HCT116 (cell line): ENCODE measurements around the gene PNPO. TPM values are rescaled to one million over a fixed set of nuclear protein-coding genes. Genes with fewer than 3 reads are reported as not detected.

Source experiments
- ATAC-seq: fragments of 200-7000 bp; cut with Tn5 transposase; 2 replicates; pipeline ENCODE4 v1.9.1; 2020; ENCODE audit warnings: mild to moderate bottlenecking, moderate library complexity
- BruUV-seq: library from RNA; stranded (reverse); fragments of 400-500 nt; replicated peaks from 2 replicates; lab custom pipeline; 2021; lab: Mats Ljungman, UMichigan
- CTCF ChIA-PET: fragments of 300-600 bp; sonication (Branson Sonifier 250); formaldehyde crosslinking; loops from one replicate; lab custom pipeline; 2021; ENCODE audit warnings: antibody characterized with exemption; lab: Charles Lee
- POLR2A ChIA-PET: fragments of 300-600, 350-600 bp; sonication (Branson Sonifier 250); formaldehyde crosslinking; loops from one replicate; lab custom pipeline; 2021; ENCODE audit warnings: antibody characterized with exemption; lab: Charles Lee
- RAD21 ChIA-PET, 2 experiments: fragments of 300-600 bp; sonication (Branson Sonifier 250); formaldehyde crosslinking; loops; one replicate each; lab custom pipeline; 2023; ENCODE audit warnings: low total read pairs in 2 of 2; ENCODE audit not compliant: uncharacterized antibody in 2 of 2, unreplicated experiment in 2 of 2, low non-redundant PET in 1 of 2; lab: Charles Lee
- DNase-seq: peaks from one replicate; pipeline ENCODE4 v3.0.0-alpha.2; 2010; ENCODE audit warnings: low read depth, low spot score
- H2AFZ ChIP-seq: fragments of 200-600 bp; shearing (Covaris generic), sonication (generic); 2 replicates; pipeline ENCODE4 v1.6.1; 2017; ENCODE audit warnings: low read depth, mixed run types, mixed read lengths, antibody characterized with exemption, low read length; ENCODE audit not compliant: poor library complexity, severe bottlenecking
- H3K27ac ChIP-seq: 2 replicates; pipeline ENCODE4 v1.5.1; 2012; ENCODE audit warnings: low read depth, low read length
- H3K27me3 ChIP-seq: fragments of 200-600 bp; sonication (generic); 2 replicates; pipeline ENCODE4 v1.6.1; 2016; ENCODE audit warnings: mixed run types, low read length, mixed read lengths; ENCODE audit not compliant: insufficient read depth
- H3K36me3 ChIP-seq, 2 experiments: fragments of 200-500 bp in 1 of 2; fragments of 200-600 bp in 1 of 2; sonication (Bioruptor generic) in 1 of 2; sonication (generic) in 1 of 2; 2 replicates each; pipeline versions ENCODE4 v1.5.1 to v1.6.1; 2014 to 2016; ENCODE audit warnings: low read length in 2 of 2, inconsistent platforms in 1 of 2, mixed read lengths in 1 of 2, mixed run types in 1 of 2; ENCODE audit not compliant: insufficient read depth in 2 of 2, control insufficient read depth in 1 of 2
- H3K4me1 ChIP-seq, 2 experiments: fragments of 200-600 bp in 1 of 2; sonication (generic) in 1 of 2; 2 replicates each; pipeline versions ENCODE4 v1.5.1 to v1.6.1; 2012 to 2017; ENCODE audit warnings: low read length in 2 of 2, inconsistent platforms in 1 of 2, mild to moderate bottlenecking in 1 of 2, mixed read lengths in 1 of 2, mixed run types in 1 of 2, moderate library complexity in 1 of 2; ENCODE audit not compliant: insufficient read depth in 2 of 2, control insufficient read depth in 1 of 2
- H3K4me2 ChIP-seq: fragments of 200-600 bp; sonication (generic); 2 replicates; pipeline ENCODE4 v1.6.1; 2017; ENCODE audit warnings: mixed run types, low read length, mixed read lengths
- H3K4me3 ChIP-seq, 2 experiments: fragments of 200-600 bp in 1 of 2; sonication (generic) in 1 of 2; replicated peaks in 1 of 2; 2 replicates each; pipeline ENCODE4 v1.5.1; 2011 to 2016; ENCODE audit warnings: low read length in 2 of 2, control low read depth in 1 of 2, low read depth in 1 of 2, mild to moderate bottlenecking in 1 of 2, mixed read lengths in 1 of 2, mixed run types in 1 of 2
- H3K79me2 ChIP-seq: fragments of 200-600 bp; sonication (generic); 2 replicates; pipeline ENCODE4 v1.6.1; 2017; ENCODE audit warnings: mild to moderate bottlenecking, mixed run types, low read length, moderate library complexity, mixed read lengths; ENCODE audit not compliant: insufficient read depth
- H3K9ac ChIP-seq: fragments of 200-600 bp; sonication (generic); 2 replicates; pipeline ENCODE4 v1.6.1; 2016; ENCODE audit warnings: low read length, mixed read lengths
- H3K9me2 ChIP-seq: fragments of 200-600 bp; sonication (generic), shearing (Covaris generic); 2 replicates; pipeline ENCODE4 v1.6.1; 2017; ENCODE audit warnings: mixed run types, mild to moderate bottlenecking, moderate library complexity; ENCODE audit not compliant: insufficient read depth
- H3K9me3 ChIP-seq, 2 experiments: fragments of 200-500 bp in 1 of 2; fragments of 200-600 bp in 1 of 2; sonication (Bioruptor generic) in 1 of 2; sonication (generic) in 1 of 2; 2 replicates each; pipeline ENCODE4 v1.6.1; 2014 to 2017; ENCODE audit warnings: low read length in 2 of 2, mixed read lengths in 2 of 2, inconsistent platforms in 1 of 2, low read depth in 1 of 2, mild to moderate bottlenecking in 1 of 2, mixed run types in 1 of 2, moderate library complexity in 1 of 2; ENCODE audit not compliant: control insufficient read depth in 1 of 2, insufficient read depth in 1 of 2
- H4K20me1 ChIP-seq: fragments of 200-600 bp; sonication (generic), shearing (Covaris generic); 2 replicates; pipeline ENCODE4 v1.6.1; 2017; ENCODE audit warnings: mixed run types, mild to moderate bottlenecking, moderate library complexity; ENCODE audit not compliant: insufficient read depth
- CTCF ChIP-seq, 3 experiments: fragments of 200-600 bp in 1 of 3; sonication (generic) in 1 of 3; IDR thresholded peaks in 2 of 3; conservative IDR thresholded peaks in 1 of 3; 2 replicates each; pipeline ENCODE4 v1.5.1; 2012 to 2017; ENCODE audit warnings: low read depth in 2 of 3, low read length in 2 of 3, antibody characterized with exemption in 1 of 3, borderline replicate concordance in 1 of 3, control low read depth in 1 of 3, mild to moderate bottlenecking in 1 of 3, mixed read lengths in 1 of 3, mixed run types in 1 of 3, moderate library complexity in 1 of 3; ENCODE audit not compliant: insufficient read depth in 1 of 3
- POLR2A ChIP-seq: IDR thresholded peaks from 2 replicates; pipeline ENCODE4 v1.7.0; 2011; ENCODE audit warnings: borderline replicate concordance; ENCODE audit not compliant: insufficient read depth, insufficient read length; ENCODE audit errors: extremely low read depth
- RAD21 ChIP-seq: IDR thresholded peaks from 2 replicates; pipeline ENCODE4 v1.6.1; 2012; ENCODE audit warnings: low read depth, mild to moderate bottlenecking
- TCF7L2 ChIP-seq: IDR thresholded peaks from 2 replicates; pipeline ENCODE4 v1.7.0; 2011; ENCODE audit warnings: borderline replicate concordance, inconsistent platforms; ENCODE audit not compliant: insufficient read depth, insufficient read length; ENCODE audit errors: extremely low read depth
- YY1 ChIP-seq: IDR thresholded peaks from 2 replicates; pipeline ENCODE4 v1.6.1; 2011; ENCODE audit warnings: low read length, low read depth, moderate library complexity, mild to moderate bottlenecking; ENCODE audit not compliant: insufficient replicate concordance; ENCODE audit errors: extremely low read depth
- ZNF274 ChIP-seq: fragments of 200-500 bp; sonication (Bioruptor generic); IDR thresholded peaks from 2 replicates; pipeline ENCODE4 v1.6.1; 2014; ENCODE audit warnings: mild to moderate bottlenecking, low read depth, low read length, inconsistent platforms
- intact Hi-C: fragments of 100-400 bp; cut with micrococcal nuclease; formaldehyde crosslinking; loops from 2 replicates; pipeline ENCODE4 v1.10.0; 2022
- total RNA-seq: library from RNA; stranded (reverse); gene quantifications from one replicate; pipeline ENCODE4 v1.2.1, GENCODE V29; 2021; ENCODE audit not compliant: unreplicated experiment

PNPO gene
- total RNA-seq, 1 experiment from 2014 or later = 74.9 TPM

GRCh38 chr17:47924785-47925677 lies 16.3 kb upstream of the PNPO start:
- no peaks in the 10 kb centered on the region for H3K9me3 ChIP-seq
- ChIA-PET CTCF (interaction anchor here (1.3 kb wide), 1 partner anchor 22 kb away, joined by 3 read pairs; no protein-coding TSS in a partner anchor), POLR2A (no interaction called here), RAD21 (no interaction called here)
- no peaks in the 10 kb centered on the region for H4K20me1 ChIP-seq
- intact Hi-C loops = no loop called here
- DNase-seq (no peak), ATAC-seq (no peak)
- H3K36me3 ChIP-seq = peaks cover 5 to 10% of the 10 kb centered on the region in 2 experiments; a peak in 2 of 4 replicates
- H3K27ac ChIP-seq = no peak overlapping the region
- TF ChIP-seq TCF7L2 (no peak), CTCF (IDR thresholded peaks at IDR 0.05 in 2 of 3, conservative IDR thresholded peaks at IDR 0.05 in 1 of 3; ENCODE audit: borderline replicate concordance in 1 of 3, insufficient read depth in 1 of 3, low read depth in 2 of 3, low read length in 2 of 3) (no peak), ZNF274 (no peak), YY1 (no peak)
- H3K27me3 ChIP-seq = no peaks in the 10 kb centered on the region
- no peaks in the 10 kb centered on the region for H3K79me2 ChIP-seq
- H3K4me2 ChIP-seq = no peak overlapping the region
- no peaks in the 10 kb centered on the region for H3K9me2 ChIP-seq
- BruUV-seq = no TSS peak
- no peaks in the 10 kb centered on the region for H3K4me1 ChIP-seq
- H3K4me3 ChIP-seq = no peak overlapping the region
- no peak overlapping the region for H3K9ac ChIP-seq
- no peak overlapping the region for H2AFZ ChIP-seq

GRCh38 chr17:47925678-47925988 lies 15.7 kb upstream of the PNPO start:
- TF ChIP-seq RAD21 (no peak), POLR2A (no peak)
- DNase-seq (no peak), ATAC-seq (no peak)
- Histone ChIP-seq H3K27me3 (no peaks in the 10 kb centered on the region), H3K79me2 (no peaks in the 10 kb centered on the region), H3K9me3 (no peaks in the 10 kb centered on the region), H4K20me1 (no peaks in the 10 kb centered on the region), H3K4me1 (peaks cover 0 to 4% of the 10 kb centered on the region in 2 experiments; a peak in 3 of 4 replicates), H3K27ac (no peak overlapping the region), H3K36me3 (peaks cover 5 to 10% of the 10 kb centered on the region in 2 experiments; a peak in 2 of 4 replicates), H3K4me2 (no peak overlapping the region), H3K9ac (no peak overlapping the region), H3K4me3 (no peak overlapping the region), H2AFZ (no peak overlapping the region), H3K9me2 (no peaks in the 10 kb centered on the region)
- CTCF ChIA-PET = interaction anchor here (1.3 kb wide), 1 partner anchor 21 kb away, joined by 3 read pairs; no protein-coding TSS in a partner anchor
- intact Hi-C loops = no loop called here
- POLR2A ChIA-PET = no interaction called here
- BruUV-seq = no TSS peak
- RAD21 ChIA-PET = no interaction called here
